ENCODE results near the gene FOXJ1.

Gene FOXJ1

GRCh38 chr17:76123749-76124581 lies 17.1 kb downstream of the FOXJ1 start:
- DNase-seq (ENCODE audit: low read depth in 2 of 2): no peak

- DNase-seq (ENCODE audit: low read depth in 2 of 2): no peak
Observed at GRCh38 chr17:76123191-76123499, 17.9 kb downstream of the FOXJ1 start.

GRCh38 chr17:76122431-76123190 lies 18.4 kb downstream of the FOXJ1 start:
- no peak for DNase-seq (ENCODE audit: low read depth in 2 of 2)

- DNase-seq (ENCODE audit: low read depth in 2 of 2): no peak
Observed at GRCh38 chr17:76121932-76122430, 19.1 kb downstream of the FOXJ1 start.

GRCh38 chr17:76120658-76121008 lies 20.4 kb downstream of the FOXJ1 start:
- DNase-seq (ENCODE audit: low read depth in 2 of 2): no peak

GRCh38 chr17:76119409-76120371 lies 21.4 kb downstream of the FOXJ1 start:
- no peak for DNase-seq (ENCODE audit: low read depth in 2 of 2)

- DNase-seq (ENCODE audit: low read depth in 2 of 2): no peak
Observed at GRCh38 chr17:76115138-76115754, 25.8 kb downstream of the FOXJ1 start.

- no peak for DNase-seq (ENCODE audit: low read depth in 2 of 2)
Observed at GRCh38 chr17:76111956-76112355, 29.1 kb downstream of the FOXJ1 start.

GRCh38 chr17:76107509-76107908 lies 33.5 kb downstream of the FOXJ1 start:
- DNase-seq (ENCODE audit: low read depth in 2 of 2): no peak

- no peak for DNase-seq (ENCODE audit: low read depth in 2 of 2)
Observed at GRCh38 chr17:76106703-76107102, 34.3 kb downstream of the FOXJ1 start.

GRCh38 chr17:76104896-76105231 lies 36.2 kb downstream of the FOXJ1 start:
- DNase-seq (ENCODE audit: low read depth in 2 of 2): no peak

GRCh38 chr17:76104140-76104895 lies 36.7 kb downstream of the FOXJ1 start:
- no peak for DNase-seq (ENCODE audit: low read depth in 2 of 2)

GRCh38 chr17:76103274-76104139 lies 37.5 kb downstream of the FOXJ1 start, which contains the start of gene EXOC7:
Gene EXOC7, minus strand, starts transcription at chr17:76103787. Its CDS starts 95 bp downstream, at chr17:76103692.
- DNase-seq (ENCODE audit: low read depth in 2 of 2): peak; percentile 88 to 89

GRCh38 chr17:76102944-76103273 lies 38.1 kb downstream of the FOXJ1 start:
- DNase-seq (ENCODE audit: low read depth in 2 of 2): no peak

- no peak for DNase-seq (ENCODE audit: low read depth in 2 of 2)
Observed at GRCh38 chr17:76097716-76098295, 43.2 kb downstream of the FOXJ1 start.

GRCh38 chr17:76095943-76096342 lies 45.1 kb downstream of the FOXJ1 start:
- no peak for DNase-seq (ENCODE audit: low read depth in 2 of 2)

GRCh38 chr17:76094046-76094445 lies 47.0 kb downstream of the FOXJ1 start:
- no peak for DNase-seq (ENCODE audit: low read depth in 2 of 2)

- DNase-seq (ENCODE audit: low read depth in 2 of 2): no peak
Observed at GRCh38 chr17:76092526-76093413, 48.3 kb downstream of the FOXJ1 start.

Data from stimulated activated CD8-positive, alpha-beta memory T cell treated with anti-CD3 and anti-CD28 coated beads, Interleukin-15, amount 100 ng/mL, for 48 hours (primary cell).